Panc1 (cell line): Measurements from ENCODE around the gene RALGPS1.

Experiments used
- POLR2AphosphoS5 ChIP-seq: IDR thresholded peaks from 2 replicates; pipeline ENCODE4 v1.6.1; 2012; ENCODE audit warnings: mild to moderate bottlenecking, low read depth, low read length, moderate library complexity
- TCF7L2 ChIP-seq: IDR thresholded peaks from 2 replicates; pipeline ENCODE4 v1.6.1; 2011; ENCODE audit warnings: mild to moderate bottlenecking, low read depth, low read length, inconsistent platforms
- TF ChIP-seq, protein P1 (sequence below): fragments of 450-650 bp; IDR thresholded peaks from 2 replicates; pipeline ENCODE4 v1.5.1; 2017; ENCODE audit warnings: mild to moderate bottlenecking
- TF ChIP-seq, protein P2 (sequence below), 2 experiments: IDR thresholded peaks; 2 replicates each; pipeline ENCODE4 v1.6.1; 2011 to 2012; ENCODE audit warnings: low read depth in 2 of 2, control low read depth in 1 of 2, low read length in 1 of 2, mild to moderate bottlenecking in 1 of 2, moderate library complexity in 1 of 2; ENCODE audit not compliant: insufficient read depth in 1 of 2

DNA sequence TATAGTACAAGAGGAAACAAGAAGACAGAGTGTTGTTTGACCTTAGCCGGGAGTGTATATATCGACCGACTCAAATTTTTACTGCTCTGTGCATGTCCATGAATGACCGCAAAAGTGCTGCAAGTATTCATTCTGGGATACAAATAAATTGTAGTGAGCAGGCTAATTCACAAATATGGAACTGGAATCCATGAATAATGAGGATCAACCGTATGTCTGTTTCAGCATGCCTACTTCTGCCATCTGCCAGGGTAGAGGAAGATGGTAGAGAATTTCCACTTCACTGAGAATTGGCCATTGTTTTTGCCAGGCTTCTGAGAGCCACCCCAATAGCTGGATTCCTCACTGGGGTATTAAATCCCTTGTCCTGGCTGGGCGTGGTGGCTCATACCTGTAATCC lies 8.5 kb upstream of the RALGPS1 start:
- TF ChIP-seq, protein P1, sequence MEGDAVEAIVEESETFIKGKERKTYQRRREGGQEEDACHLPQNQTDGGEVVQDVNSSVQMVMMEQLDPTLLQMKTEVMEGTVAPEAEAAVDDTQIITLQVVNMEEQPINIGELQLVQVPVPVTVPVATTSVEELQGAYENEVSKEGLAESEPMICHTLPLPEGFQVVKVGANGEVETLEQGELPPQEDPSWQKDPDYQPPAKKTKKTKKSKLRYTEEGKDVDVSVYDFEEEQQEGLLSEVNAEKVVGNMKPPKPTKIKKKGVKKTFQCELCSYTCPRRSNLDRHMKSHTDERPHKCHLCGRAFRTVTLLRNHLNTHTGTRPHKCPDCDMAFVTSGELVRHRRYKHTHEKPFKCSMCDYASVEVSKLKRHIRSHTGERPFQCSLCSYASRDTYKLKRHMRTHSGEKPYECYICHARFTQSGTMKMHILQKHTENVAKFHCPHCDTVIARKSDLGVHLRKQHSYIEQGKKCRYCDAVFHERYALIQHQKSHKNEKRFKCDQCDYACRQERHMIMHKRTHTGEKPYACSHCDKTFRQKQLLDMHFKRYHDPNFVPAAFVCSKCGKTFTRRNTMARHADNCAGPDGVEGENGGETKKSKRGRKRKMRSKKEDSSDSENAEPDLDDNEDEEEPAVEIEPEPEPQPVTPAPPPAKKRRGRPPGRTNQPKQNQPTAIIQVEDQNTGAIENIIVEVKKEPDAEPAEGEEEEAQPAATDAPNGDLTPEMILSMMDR, result no peak
- TF ChIP-seq, protein P2, sequence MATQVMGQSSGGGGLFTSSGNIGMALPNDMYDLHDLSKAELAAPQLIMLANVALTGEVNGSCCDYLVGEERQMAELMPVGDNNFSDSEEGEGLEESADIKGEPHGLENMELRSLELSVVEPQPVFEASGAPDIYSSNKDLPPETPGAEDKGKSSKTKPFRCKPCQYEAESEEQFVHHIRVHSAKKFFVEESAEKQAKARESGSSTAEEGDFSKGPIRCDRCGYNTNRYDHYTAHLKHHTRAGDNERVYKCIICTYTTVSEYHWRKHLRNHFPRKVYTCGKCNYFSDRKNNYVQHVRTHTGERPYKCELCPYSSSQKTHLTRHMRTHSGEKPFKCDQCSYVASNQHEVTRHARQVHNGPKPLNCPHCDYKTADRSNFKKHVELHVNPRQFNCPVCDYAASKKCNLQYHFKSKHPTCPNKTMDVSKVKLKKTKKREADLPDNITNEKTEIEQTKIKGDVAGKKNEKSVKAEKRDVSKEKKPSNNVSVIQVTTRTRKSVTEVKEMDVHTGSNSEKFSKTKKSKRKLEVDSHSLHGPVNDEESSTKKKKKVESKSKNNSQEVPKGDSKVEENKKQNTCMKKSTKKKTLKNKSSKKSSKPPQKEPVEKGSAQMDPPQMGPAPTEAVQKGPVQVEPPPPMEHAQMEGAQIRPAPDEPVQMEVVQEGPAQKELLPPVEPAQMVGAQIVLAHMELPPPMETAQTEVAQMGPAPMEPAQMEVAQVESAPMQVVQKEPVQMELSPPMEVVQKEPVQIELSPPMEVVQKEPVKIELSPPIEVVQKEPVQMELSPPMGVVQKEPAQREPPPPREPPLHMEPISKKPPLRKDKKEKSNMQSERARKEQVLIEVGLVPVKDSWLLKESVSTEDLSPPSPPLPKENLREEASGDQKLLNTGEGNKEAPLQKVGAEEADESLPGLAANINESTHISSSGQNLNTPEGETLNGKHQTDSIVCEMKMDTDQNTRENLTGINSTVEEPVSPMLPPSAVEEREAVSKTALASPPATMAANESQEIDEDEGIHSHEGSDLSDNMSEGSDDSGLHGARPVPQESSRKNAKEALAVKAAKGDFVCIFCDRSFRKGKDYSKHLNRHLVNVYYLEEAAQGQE (IDR thresholded peaks at IDR 0.05; ENCODE audit: insufficient read depth in 1 of 2, low read depth in 2 of 2, low read length in 1 of 2), result no peak
- TF ChIP-seq POLR2AphosphoS5 (no peak), TCF7L2 (no peak)
